Neutrophil (primary cell): ENCODE results near the gene JAKMIP1.

ENCODE experiments used
- H3K27ac ChIP-seq: fragments of 200-600 bp; sonication (generic); 2 replicates; pipeline ENCODE4 v1.5.1; 2016; ENCODE audit warnings: mild to moderate bottlenecking, moderate library complexity
- H3K27me3 ChIP-seq: fragments of 200-600 bp; sonication (generic); 2 replicates; pipeline ENCODE4 v1.6.0; 2016; ENCODE audit warnings: mild to moderate bottlenecking
- H3K36me3 ChIP-seq: fragments of 200-600 bp; sonication (generic); 2 replicates; pipeline ENCODE4 v1.5.1; 2017
- H3K4me1 ChIP-seq, 2 experiments: fragments of 200-600 bp in 1 of 2; sonication (generic) in 1 of 2; 1 replicate in 1 of 2; 2 replicates in 1 of 2; pipeline versions ENCODE4 v1.5.1 to v1.6.1; 2013 to 2016; ENCODE audit warnings: low read depth in 1 of 2, low read length in 1 of 2, mild to moderate bottlenecking in 1 of 2, moderate library complexity in 1 of 2; ENCODE audit not compliant: control insufficient read depth in 1 of 2, insufficient read depth in 1 of 2
- H3K4me3 ChIP-seq, 2 experiments: fragments of 200-600 bp in 1 of 2; sonication (generic) in 1 of 2; 1 replicate in 1 of 2; 2 replicates in 1 of 2; pipeline ENCODE4 v1.5.1; 2013 to 2016; ENCODE audit warnings: low read depth in 1 of 2, low read length in 1 of 2, mild to moderate bottlenecking in 1 of 2, moderate library complexity in 1 of 2
- H3K9me3 ChIP-seq: fragments of 200-600 bp; sonication (generic); 2 replicates; pipeline ENCODE4 v1.5.1; 2016
- TF ChIP-seq, protein P1 (sequence below): fragments of 200-600 bp; sonication (generic); IDR thresholded peaks from 2 replicates; pipeline ENCODE4 v1.5.1; 2016; ENCODE audit warnings: antibody characterized with exemption

JAKMIP1 gene

DNA sequence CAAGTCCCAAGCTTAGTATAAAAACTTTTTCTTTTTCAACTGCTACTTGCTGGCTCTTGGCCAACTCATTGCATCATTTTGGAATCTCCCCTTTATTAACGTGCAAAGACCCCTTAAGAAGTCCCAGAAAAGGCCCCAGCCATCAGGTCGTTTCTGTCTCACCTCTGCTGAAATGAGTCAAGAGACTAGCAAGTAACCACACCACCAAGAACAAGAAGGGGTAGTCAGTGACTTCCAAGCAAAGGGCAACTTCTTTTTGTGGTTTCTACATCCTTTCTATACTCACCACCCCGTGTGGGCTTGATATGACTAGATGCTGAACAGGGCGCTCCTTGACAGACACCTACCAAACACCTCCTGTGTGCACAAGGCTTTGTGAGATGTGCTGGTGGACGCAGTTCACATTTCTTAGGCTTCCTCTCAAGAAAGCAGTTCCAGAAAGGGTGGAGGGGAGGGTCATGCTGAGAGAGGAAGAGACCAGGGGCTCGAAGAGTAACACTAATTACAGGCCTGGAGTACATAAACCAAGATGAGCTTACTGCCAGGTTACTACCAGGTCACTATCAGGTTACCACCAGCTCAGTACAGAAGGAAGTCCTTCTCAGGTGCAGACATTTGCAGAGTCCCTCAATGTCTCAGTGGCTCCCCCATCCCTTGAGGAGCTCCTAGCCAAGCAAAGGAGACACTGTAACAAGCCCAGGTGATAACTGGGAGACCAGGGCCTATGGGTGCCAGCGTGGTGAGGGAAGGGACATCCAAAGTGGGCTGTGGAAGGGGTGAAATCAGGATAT lies 19.3 kb downstream of the JAKMIP1 start:
- Histone ChIP-seq H3K36me3 (no peaks in the 10 kb centered on the region), H3K27ac (no peak overlapping the region), H3K4me3 (no peak overlapping the region), H3K9me3 (no peaks in the 10 kb centered on the region), H3K27me3 (no peaks in the 10 kb centered on the region), H3K4me1 (no peaks in the 10 kb centered on the region)
- TF ChIP-seq, protein P1, sequence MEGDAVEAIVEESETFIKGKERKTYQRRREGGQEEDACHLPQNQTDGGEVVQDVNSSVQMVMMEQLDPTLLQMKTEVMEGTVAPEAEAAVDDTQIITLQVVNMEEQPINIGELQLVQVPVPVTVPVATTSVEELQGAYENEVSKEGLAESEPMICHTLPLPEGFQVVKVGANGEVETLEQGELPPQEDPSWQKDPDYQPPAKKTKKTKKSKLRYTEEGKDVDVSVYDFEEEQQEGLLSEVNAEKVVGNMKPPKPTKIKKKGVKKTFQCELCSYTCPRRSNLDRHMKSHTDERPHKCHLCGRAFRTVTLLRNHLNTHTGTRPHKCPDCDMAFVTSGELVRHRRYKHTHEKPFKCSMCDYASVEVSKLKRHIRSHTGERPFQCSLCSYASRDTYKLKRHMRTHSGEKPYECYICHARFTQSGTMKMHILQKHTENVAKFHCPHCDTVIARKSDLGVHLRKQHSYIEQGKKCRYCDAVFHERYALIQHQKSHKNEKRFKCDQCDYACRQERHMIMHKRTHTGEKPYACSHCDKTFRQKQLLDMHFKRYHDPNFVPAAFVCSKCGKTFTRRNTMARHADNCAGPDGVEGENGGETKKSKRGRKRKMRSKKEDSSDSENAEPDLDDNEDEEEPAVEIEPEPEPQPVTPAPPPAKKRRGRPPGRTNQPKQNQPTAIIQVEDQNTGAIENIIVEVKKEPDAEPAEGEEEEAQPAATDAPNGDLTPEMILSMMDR = no peak

DNA sequence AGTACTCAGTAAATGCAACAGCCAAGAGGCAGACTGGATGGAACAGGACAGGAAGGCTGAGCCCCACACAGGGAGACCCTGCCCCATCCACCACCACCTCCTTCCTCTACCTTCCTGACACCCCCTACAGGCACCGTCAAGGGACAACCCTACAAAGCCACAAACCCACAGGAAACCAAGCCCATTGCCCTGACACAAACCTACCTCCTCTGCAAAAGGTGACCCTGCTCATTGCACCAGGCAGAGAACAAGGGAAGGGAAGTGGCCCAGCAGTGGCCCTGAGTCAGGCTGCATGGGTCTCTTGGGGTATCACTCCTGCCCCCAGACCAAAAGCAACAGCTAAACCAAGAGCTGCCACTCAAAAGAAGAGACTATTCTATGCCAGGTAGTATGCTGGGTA lies 21.0 kb downstream of the JAKMIP1 start:
- H3K27me3 ChIP-seq = no peaks in the 10 kb centered on the region
- no peak overlapping the region for H3K4me3 ChIP-seq
- H3K27ac ChIP-seq = no peak overlapping the region
- TF ChIP-seq, protein P1 = no peak
- no peaks in the 10 kb centered on the region for H3K4me1 ChIP-seq
- no peaks in the 10 kb centered on the region for H3K36me3 ChIP-seq
- no peaks in the 10 kb centered on the region for H3K9me3 ChIP-seq

DNA sequence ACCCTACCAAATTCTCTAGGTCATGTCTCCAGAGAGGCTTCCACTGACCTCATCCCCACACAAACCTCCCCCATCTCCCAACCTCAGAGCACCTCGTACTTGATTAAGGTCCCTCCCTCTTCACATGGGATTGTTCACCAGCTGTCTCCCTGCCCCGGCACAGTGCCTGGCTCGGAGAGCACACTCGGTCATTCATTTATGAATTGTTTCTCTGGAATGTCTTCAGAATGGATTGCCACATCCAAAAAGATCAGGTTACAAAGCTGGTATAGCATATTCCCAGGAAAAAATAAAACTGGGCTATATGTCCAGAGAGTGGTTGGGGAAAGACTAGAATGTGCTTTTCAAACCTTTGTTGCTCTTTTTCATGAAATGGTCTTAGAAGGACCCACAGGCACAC lies 21.6 kb downstream of the JAKMIP1 start:
- TF ChIP-seq, protein P1 = no peak
- no peaks in the 10 kb centered on the region for H3K4me1 ChIP-seq
- H3K9me3 ChIP-seq = no peaks in the 10 kb centered on the region
- no peak overlapping the region for H3K4me3 ChIP-seq
- H3K36me3 ChIP-seq = no peaks in the 10 kb centered on the region
- no peaks in the 10 kb centered on the region for H3K27me3 ChIP-seq
- no peak overlapping the region for H3K27ac ChIP-seq

DNA sequence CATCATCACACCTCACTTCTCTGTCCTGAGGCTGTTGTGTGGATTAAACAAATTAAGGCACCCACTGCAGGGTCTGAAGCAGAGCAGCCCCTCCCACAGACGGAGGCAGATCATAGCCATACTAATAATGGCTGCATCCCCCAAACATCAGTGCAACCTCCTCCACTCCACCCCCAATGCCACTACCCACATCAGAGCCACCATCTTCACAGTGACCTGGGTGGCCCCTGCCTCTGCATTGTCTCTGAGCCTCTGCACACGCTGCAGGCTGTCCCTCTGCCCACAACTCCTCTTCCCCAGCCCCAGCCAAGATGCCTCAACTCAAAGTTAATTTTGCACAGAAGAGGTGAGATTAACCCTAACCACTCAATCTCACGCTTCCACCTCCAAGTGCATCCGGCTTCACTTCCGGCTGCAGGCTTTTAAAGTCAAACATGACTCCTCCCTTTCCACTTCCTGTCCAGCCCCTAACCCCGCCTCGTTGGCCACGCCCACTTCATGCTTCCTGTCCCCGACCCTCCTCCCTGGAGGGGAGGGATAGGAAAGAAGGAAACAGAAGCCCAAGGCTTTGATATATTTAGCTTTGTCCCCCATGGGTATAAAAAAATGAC lies 22.7 kb downstream of the JAKMIP1 start:
- Histone ChIP-seq H3K36me3 (no peaks in the 10 kb centered on the region), H3K4me3 (no peak overlapping the region), H3K27me3 (no peaks in the 10 kb centered on the region), H3K4me1 (no peaks in the 10 kb centered on the region), H3K9me3 (no peaks in the 10 kb centered on the region), H3K27ac (no peak overlapping the region)
- TF ChIP-seq, protein P1 = no peak

DNA sequence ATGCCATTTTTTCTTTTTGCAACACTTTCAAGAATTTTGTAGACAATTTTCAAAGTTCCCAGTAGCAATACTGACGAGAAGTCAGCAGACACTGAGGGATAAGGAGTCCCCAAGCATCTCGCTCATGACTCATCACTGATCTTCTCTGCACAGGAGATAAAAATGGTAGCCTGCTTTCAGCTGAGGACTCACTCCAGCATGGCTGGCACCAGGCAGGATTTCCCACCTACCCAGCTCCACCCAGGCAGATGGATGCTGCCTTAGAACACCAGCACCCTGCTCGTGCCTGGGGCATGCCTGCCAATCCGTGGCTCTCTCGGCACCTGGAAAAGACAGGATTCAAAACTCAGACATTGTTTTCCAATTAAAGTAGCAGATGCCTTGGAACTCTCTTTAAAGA lies 24.9 kb downstream of the JAKMIP1 start:
- Histone ChIP-seq H3K27me3 (no peaks in the 10 kb centered on the region), H3K4me1 (no peaks in the 10 kb centered on the region), H3K27ac (no peak overlapping the region), H3K9me3 (no peaks in the 10 kb centered on the region), H3K4me3 (no peak overlapping the region), H3K36me3 (no peaks in the 10 kb centered on the region)
- TF ChIP-seq, protein P1 = no peak
